BJ (cell line): ENCODE measurements around the gene KCNJ10. TPM values are rescaled to one million over a fixed set of nuclear protein-coding genes. Genes with fewer than 3 reads are reported as not detected.

ENCODE experiments used
- CTCF ChIA-PET: fragments of 350-600 bp; formaldehyde crosslinking; extraction: SDS; loops from one replicate; lab custom pipeline; 2021; ENCODE audit warnings: antibody characterized with exemption, inconsistent platforms; lab: Yijun Ruan, JAX
- POLR2A ChIA-PET: fragments of 300-600 bp; sonication (Branson Sonifier 250); formaldehyde crosslinking; extraction: SDS; loops from one replicate; lab custom pipeline; 2021; ENCODE audit warnings: antibody characterized with exemption; lab: Charles Lee
- DNase-seq: peaks from one replicate; pipeline ENCODE4 v3.0.0-alpha.2; 2011; ENCODE audit warnings: low read depth
- H3K27me3 ChIP-seq: 2 replicates; pipeline ENCODE4 v1.6.0; 2011; ENCODE audit warnings: low read length; ENCODE audit not compliant: control insufficient read depth, insufficient read depth
- H3K36me3 ChIP-seq: 2 replicates; pipeline ENCODE4 v1.5.1; 2011; ENCODE audit warnings: low read length; ENCODE audit not compliant: control insufficient read depth, insufficient read depth
- H3K4me3 ChIP-seq: 2 replicates; pipeline ENCODE4 v1.5.1; 2011; ENCODE audit warnings: low read depth, mild to moderate bottlenecking, control low read depth, low read length
- polyA plus RNA-seq: library from polyadenylated mRNA; depleted of rRNA; stranded (reverse); fragments of >200 nt; gene quantifications from 2 replicates; pipeline ENCODE4 v1.2.3, GENCODE V29; 2011; rRNA removed
- TF ChIP-seq, protein P1 (sequence below): IDR thresholded peaks from 2 replicates; pipeline ENCODE4 v1.5.1; 2011; ENCODE audit warnings: low read depth, mild to moderate bottlenecking, control low read depth, inconsistent platforms, low read length, moderate library complexity; ENCODE audit not compliant: insufficient read depth

The KCNJ10 gene
- polyA plus RNA-seq, 1 experiment = not detected

DNA sequence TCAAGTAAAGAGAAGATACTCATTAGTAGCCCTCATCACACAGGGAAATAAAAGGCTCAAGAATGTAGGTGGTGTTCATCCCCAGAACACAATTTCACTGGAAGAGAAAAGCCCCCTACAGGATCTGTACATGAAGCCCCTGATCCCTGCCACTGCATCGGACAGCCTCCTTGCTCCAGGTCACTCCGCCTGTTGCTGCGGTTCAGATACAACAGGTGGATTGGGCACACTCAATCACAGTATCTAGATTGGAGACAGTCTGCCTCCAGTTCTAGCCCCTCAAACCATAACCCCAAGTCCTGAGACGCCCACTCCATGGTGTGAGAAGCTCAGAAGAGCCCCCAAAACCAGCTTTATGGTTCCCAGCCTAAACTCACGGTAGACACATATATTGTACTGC is 117.0 kb downstream of the KCNJ10 start:
- TF ChIP-seq, protein P1, sequence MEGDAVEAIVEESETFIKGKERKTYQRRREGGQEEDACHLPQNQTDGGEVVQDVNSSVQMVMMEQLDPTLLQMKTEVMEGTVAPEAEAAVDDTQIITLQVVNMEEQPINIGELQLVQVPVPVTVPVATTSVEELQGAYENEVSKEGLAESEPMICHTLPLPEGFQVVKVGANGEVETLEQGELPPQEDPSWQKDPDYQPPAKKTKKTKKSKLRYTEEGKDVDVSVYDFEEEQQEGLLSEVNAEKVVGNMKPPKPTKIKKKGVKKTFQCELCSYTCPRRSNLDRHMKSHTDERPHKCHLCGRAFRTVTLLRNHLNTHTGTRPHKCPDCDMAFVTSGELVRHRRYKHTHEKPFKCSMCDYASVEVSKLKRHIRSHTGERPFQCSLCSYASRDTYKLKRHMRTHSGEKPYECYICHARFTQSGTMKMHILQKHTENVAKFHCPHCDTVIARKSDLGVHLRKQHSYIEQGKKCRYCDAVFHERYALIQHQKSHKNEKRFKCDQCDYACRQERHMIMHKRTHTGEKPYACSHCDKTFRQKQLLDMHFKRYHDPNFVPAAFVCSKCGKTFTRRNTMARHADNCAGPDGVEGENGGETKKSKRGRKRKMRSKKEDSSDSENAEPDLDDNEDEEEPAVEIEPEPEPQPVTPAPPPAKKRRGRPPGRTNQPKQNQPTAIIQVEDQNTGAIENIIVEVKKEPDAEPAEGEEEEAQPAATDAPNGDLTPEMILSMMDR = no peak
- Histone ChIP-seq H3K36me3 (no peaks in the 10 kb centered on the region), H3K27me3 (peaks cover 5% of the 10 kb centered on the region), H3K4me3 (no peak overlapping the region)
- ChIA-PET CTCF (interaction anchor here (1.4 to 39.5 kb wide), 3 partner anchors 7 to 58 kb away, joined by 4 to 889 read pairs (median 4); partner anchors contain the start of gene IGSF9), POLR2A (no interaction called here)
- no peak for DNase-seq

DNA sequence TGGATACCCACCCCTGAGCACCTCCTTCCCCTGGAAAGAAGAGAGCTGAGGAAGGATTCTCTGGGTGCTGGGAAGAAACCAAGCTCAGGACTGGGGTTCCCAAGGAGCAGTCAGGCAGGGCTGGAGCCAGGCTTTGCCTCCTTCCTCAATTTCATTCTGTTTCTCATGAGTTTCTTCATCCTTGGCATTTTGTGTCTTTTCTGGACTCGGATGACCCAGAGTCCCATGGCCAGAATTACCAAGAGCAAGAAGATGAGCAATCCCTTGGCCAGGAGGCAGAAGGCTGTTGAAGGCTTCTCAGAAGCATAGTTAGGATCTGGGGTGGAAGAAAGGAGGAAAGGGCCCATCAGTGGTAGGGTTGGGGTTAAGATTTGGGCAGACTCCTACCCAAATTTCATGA is 118.4 kb downstream of the KCNJ10 start:
- Histone ChIP-seq H3K36me3 (no peaks in the 10 kb centered on the region), H3K27me3 (peaks cover 8% of the 10 kb centered on the region), H3K4me3 (no peak overlapping the region)
- TF ChIP-seq, protein P1 = no peak
- CTCF ChIA-PET = interaction anchor here (39.5 kb wide), 1 partner anchor 59 kb away, joined by 889 read pairs; no protein-coding TSS in a partner anchor
- DNase-seq = no peak
- POLR2A ChIA-PET = no interaction called here

DNA sequence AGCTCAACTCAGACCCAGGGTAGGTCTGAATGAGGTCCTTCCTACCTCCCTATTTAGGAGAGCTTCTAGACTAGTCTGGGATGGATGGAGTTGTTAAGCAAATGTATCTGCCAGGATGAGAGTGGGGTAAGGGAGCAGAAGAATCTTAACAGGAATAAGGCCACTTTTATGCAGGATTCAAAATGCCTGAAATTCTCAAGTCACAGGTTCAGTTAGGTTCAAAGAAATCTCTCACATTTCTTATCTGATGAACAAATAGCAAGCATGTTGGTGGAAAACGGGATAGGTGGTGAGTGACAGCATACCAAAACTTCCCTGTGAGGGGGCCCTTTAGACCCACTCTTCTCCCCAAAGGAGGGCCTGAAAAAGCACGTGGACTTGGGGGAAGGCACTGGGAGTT is 118.9 kb downstream of the KCNJ10 start:
- CTCF ChIA-PET = interaction anchor here (0.5 to 39.5 kb wide), 3 partner anchors 11 to 60 kb away, joined by 3 to 889 read pairs (median 7); no protein-coding TSS in a partner anchor
- Histone ChIP-seq H3K4me3 (no peak overlapping the region), H3K27me3 (peaks cover 8% of the 10 kb centered on the region), H3K36me3 (no peaks in the 10 kb centered on the region)
- no peak for DNase-seq
- TF ChIP-seq, protein P1 = no peak
- POLR2A ChIA-PET = no interaction called here

DNA sequence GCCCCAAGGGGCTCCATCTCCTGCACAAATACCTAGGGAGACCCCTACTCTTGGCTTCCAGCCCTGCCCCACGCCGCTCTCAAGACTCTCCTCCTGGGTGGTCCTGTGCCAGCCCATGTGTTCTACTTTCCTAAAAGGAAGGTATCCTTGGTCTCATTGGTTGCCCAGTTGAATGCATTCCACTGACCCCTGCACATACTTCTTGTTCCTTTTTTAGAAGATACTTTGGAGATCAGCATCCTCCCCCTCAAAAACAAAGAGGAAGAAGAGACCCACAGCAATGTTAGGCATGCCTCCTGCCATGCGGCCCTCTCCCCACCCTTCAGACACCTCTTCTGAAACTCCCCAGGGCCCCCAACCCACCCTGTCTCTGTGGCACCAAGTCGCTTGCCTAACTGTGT is 120.0 kb downstream of the KCNJ10 start:
- DNase-seq = no peak
- TF ChIP-seq, protein P1 = no peak
- Histone ChIP-seq H3K27me3 (peaks cover 12% of the 10 kb centered on the region), H3K4me3 (no peak overlapping the region), H3K36me3 (no peaks in the 10 kb centered on the region)
- ChIA-PET CTCF (interaction anchor here (1.4 to 39.5 kb wide), 3 partner anchors 12 to 61 kb away, joined by 3 to 889 read pairs (median 7); no protein-coding TSS in a partner anchor), POLR2A (no interaction called here)

DNA sequence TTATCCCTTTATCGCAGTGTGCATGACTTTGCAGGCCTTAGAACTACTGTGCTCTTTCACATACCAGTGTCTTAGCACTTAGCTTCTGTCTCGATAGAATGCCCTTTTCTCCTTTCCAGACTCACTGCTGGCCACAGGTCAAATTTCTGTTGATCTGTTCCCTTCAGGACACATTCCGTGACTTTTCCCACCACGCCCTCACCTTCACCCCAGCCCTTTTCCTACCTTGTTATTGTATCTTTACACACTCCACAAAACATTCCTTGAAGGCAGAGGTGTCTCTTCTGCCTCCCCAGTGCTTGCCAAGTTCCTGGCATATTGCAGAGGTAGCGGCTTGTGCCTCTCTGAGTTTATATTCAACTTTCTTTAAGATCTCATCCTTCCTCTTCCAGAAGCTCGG is 120.8 kb downstream of the KCNJ10 start:
- CTCF ChIA-PET = interaction anchor here (1.3 to 39.5 kb wide), 4 partner anchors 12 to 84 kb away, joined by 3 to 889 read pairs (median 6); no protein-coding TSS in a partner anchor
- TF ChIP-seq, protein P1 = no peak
- H3K4me3 ChIP-seq = no peak overlapping the region
- no peaks in the 10 kb centered on the region for H3K36me3 ChIP-seq
- DNase-seq = no peak
- peaks cover 16% of the 10 kb centered on the region for H3K27me3 ChIP-seq
- POLR2A ChIA-PET = no interaction called here

Other genes with a start within 250 kb of the KCNJ10 start
- 0.05 and 0.06 TPM in 2 replicates for gene SLAMF8, start 243.3 kb downstream of the KCNJ10 start, polyA plus RNA-seq
- not detected in 2 replicates for gene VSIG8, start 207.5 kb downstream of the KCNJ10 start, polyA plus RNA-seq
- gene CFAP45, start 170.0 kb downstream of the KCNJ10 start, polyA plus RNA-seq = 0.56 TPM in 2 replicates
- gene TAGLN2, start 144.7 kb downstream of the KCNJ10 start, polyA plus RNA-seq = 628 and 745 TPM in 2 replicates
- gene IGSF9, start 124.5 kb downstream of the KCNJ10 start, polyA plus RNA-seq = not detected in 2 replicates
- gene SLAMF9, start 115.9 kb downstream of the KCNJ10 start, polyA plus RNA-seq = not detected in 2 replicates
- gene PIGM, start 38.2 kb downstream of the KCNJ10 start, polyA plus RNA-seq = 3.5 and 4.8 TPM in 2 replicates
- gene KCNJ9, start 11.4 kb upstream of the KCNJ10 start, polyA plus RNA-seq = not detected in 2 replicates
- gene IGSF8, start 28.5 kb upstream of the KCNJ10 start, polyA plus RNA-seq = 17.4 and 29.7 TPM in 2 replicates
- 0.49 and 1.1 TPM in 2 replicates for gene ATP1A2, start 45.6 kb upstream of the KCNJ10 start, polyA plus RNA-seq
- not detected in 2 replicates for gene ATP1A4, start 81.4 kb upstream of the KCNJ10 start, polyA plus RNA-seq
- 1.4 and 1.5 TPM in 2 replicates for gene CASQ1, start 120.4 kb upstream of the KCNJ10 start, polyA plus RNA-seq
- gene PEA15, start 135.2 kb upstream of the KCNJ10 start, polyA plus RNA-seq = 937 and 1,035 TPM in 2 replicates
- gene DCAF8, start 192.4 kb upstream of the KCNJ10 start, polyA plus RNA-seq = 84.0 and 87.3 TPM in 2 replicates
- gene PEX19, start 215.0 kb upstream of the KCNJ10 start, polyA plus RNA-seq = 52.6 and 69.1 TPM in 2 replicates